K562 (cell line): Measurements from ENCODE around the gene LAPTM5. TPM values are rescaled to one million over a fixed set of nuclear protein-coding genes. Genes with fewer than 3 reads are reported as not detected.
A peak's percentile ranks its signal among the peaks of the same experiment; 100 is the strongest.

Source experiments
- ATAC-seq: fragments of 200-7000 bp; cut with Tn5 transposase; 3 replicates; pipeline ENCODE4 v1.9.1; 2020; ENCODE audit warnings: moderate library complexity
- BruUV-seq: library from RNA; stranded (reverse); fragments of 400-500 nt; replicated peaks from 2 replicates; lab custom pipeline; 2021; lab: Mats Ljungman, UMichigan
- CTCF ChIA-PET: fragments of 300-600 bp; formaldehyde crosslinking; extraction: SDS; loops from one replicate; lab custom pipeline; 2021; ENCODE audit warnings: low intra/inter-chr PET ratio; lab: Yijun Ruan, JAX
- POLR2A ChIA-PET: fragments of 300-600, 350-650 bp; sonication (Branson Sonifier 250); formaldehyde crosslinking; extraction: SDS; loops from one replicate; lab custom pipeline; 2021; ENCODE audit warnings: antibody characterized with exemption, inconsistent platforms; lab: Yijun Ruan, JAX
- DNase-seq, 4 experiments: peaks; one replicate each; pipeline versions ENCODE4 v3.0.0 to v3.0.0-alpha.2; 2011 to 2018; ENCODE audit warnings: low spot score in 3 of 4, mixed read lengths in 3 of 4; ENCODE audit errors: extremely low read depth in 1 of 4
- FAIRE-seq: peaks from 2 replicates; lab custom pipeline; 2011; peaks lifted over from hg19 to GRCh38; lab: Jason Lieb, UNC
- H2AFZ ChIP-seq: 2 replicates; pipeline ENCODE4 v1.6.0; 2011; ENCODE audit warnings: low read depth, low read length, control low read depth, inconsistent platforms
- H3K27ac ChIP-seq: fragments of 200-600 bp; 3 replicates; pipeline ENCODE4 v1.8.0; 2011; ENCODE audit warnings: low read depth, mild to moderate bottlenecking, control low read depth, inconsistent platforms, low read length, moderate library complexity, mixed read lengths; ENCODE audit errors: extremely low read depth
- H3K27me3 ChIP-seq, 2 experiments: fragments of 300-600 bp in 1 of 2; 2 replicates in 1 of 2; 3 replicates in 1 of 2; pipeline versions ENCODE4 v1.6.0 to v1.8.0; 2011; ENCODE audit warnings: inconsistent platforms in 2 of 2, low read length in 2 of 2, mild to moderate bottlenecking in 1 of 2, mixed read lengths in 1 of 2, moderate library complexity in 1 of 2; ENCODE audit not compliant: control insufficient read depth in 2 of 2, insufficient read depth in 2 of 2
- H3K36me3 ChIP-seq: fragments of 300-600 bp; 3 replicates; pipeline ENCODE4 v1.8.0; 2011; ENCODE audit warnings: mild to moderate bottlenecking, low read length, inconsistent platforms; ENCODE audit not compliant: control insufficient read depth, insufficient read depth
- H3K4me1 ChIP-seq, 2 experiments: fragments of 200-600 bp in 1 of 2; replicated peaks in 1 of 2; 2 replicates in 1 of 2; 3 replicates in 1 of 2; pipeline versions ENCODE4 v1.5.1 to v1.8.0; 2011; ENCODE audit warnings: inconsistent platforms in 2 of 2, low read length in 2 of 2, mild to moderate bottlenecking in 1 of 2, mixed read lengths in 1 of 2, moderate library complexity in 1 of 2; ENCODE audit not compliant: control insufficient read depth in 2 of 2, insufficient read depth in 2 of 2
- H3K4me2 ChIP-seq: 2 replicates; pipeline ENCODE4 v1.6.1; 2011; ENCODE audit warnings: low read length, control low read depth, inconsistent platforms, mixed read lengths; ENCODE audit not compliant: insufficient read depth
- H3K4me3 ChIP-seq: fragments of 200-600 bp; sonication (generic), shearing (Covaris generic); 2 replicates; pipeline ENCODE4 v1.5.1; 2016; ENCODE audit warnings: control low read depth, inconsistent platforms
- H3K79me2 ChIP-seq: fragments of 200-600 bp; 3 replicates; pipeline ENCODE4 v1.8.0; 2011; ENCODE audit warnings: low read length, inconsistent platforms; ENCODE audit not compliant: control insufficient read depth, insufficient read depth
- H3K9ac ChIP-seq, 2 experiments: 2 replicates each; pipeline versions ENCODE4 v1.6.0 to v1.6.1; 2011; ENCODE audit warnings: low read depth in 2 of 2, low read length in 2 of 2, control low read depth in 1 of 2, inconsistent platforms in 1 of 2, mild to moderate bottlenecking in 1 of 2, mixed read lengths in 1 of 2; ENCODE audit not compliant: insufficient read depth in 1 of 2
- H3K9me1 ChIP-seq: one replicate; pipeline ENCODE4 v1.6.0; 2011; ENCODE audit warnings: inconsistent platforms, mild to moderate bottlenecking, low read length, moderate library complexity; ENCODE audit not compliant: control insufficient read depth, insufficient read depth
- H3K9me3 ChIP-seq: replicated peaks from 2 replicates; pipeline ENCODE4 v1.5.1; 2011; ENCODE audit warnings: low read depth, low read length, inconsistent platforms; ENCODE audit not compliant: control insufficient read depth, insufficient read depth
- H4K20me1 ChIP-seq: replicated peaks from 2 replicates; pipeline ENCODE4 v1.6.1; 2011; ENCODE audit warnings: low read length, inconsistent platforms, mixed read lengths; ENCODE audit not compliant: control insufficient read depth, insufficient read depth
- BRD4 ChIP-seq: fragments of 200-600 bp; sonication (generic); IDR thresholded peaks from 2 replicates; pipeline ENCODE4 v1.6.1; 2017; ENCODE audit warnings: inconsistent platforms
- CREB5 ChIP-seq: fragments of 250-450 bp; sonication (Bioruptor Pico); IDR thresholded peaks from 2 replicates; pipeline ENCODE4 v1.5.0; 2020; ENCODE audit warnings: mild to moderate bottlenecking
- CXXC5 ChIP-seq: fragments of 250-450 bp; sonication (Bioruptor Pico); IDR thresholded peaks from 2 replicates; pipeline ENCODE4 v1.8.0; 2022; ENCODE audit warnings: inconsistent platforms, mild to moderate bottlenecking, moderate library complexity
- ELF4 ChIP-seq: fragments of 450-650 bp; formaldehyde crosslinking; IDR thresholded peaks from 2 replicates; pipeline ENCODE4 v1.4.0; 2022; ENCODE audit warnings: missing genetic modification characterization
- FOXK2 ChIP-seq, 2 experiments: fragments of 450-650 bp; IDR thresholded peaks in 1 of 2; conservative IDR thresholded peaks in 1 of 2; 2 replicates each; pipeline ENCODE4 v1.6.1; 2016; ENCODE audit warnings: low read depth in 2 of 2, mild to moderate bottlenecking in 1 of 2
- FOXP1 ChIP-seq: sonication (generic); formaldehyde crosslinking; IDR thresholded peaks from 2 replicates; pipeline ENCODE4 v1.8.0; 2022; ENCODE audit warnings: mild to moderate bottlenecking, missing genetic modification reagents
- GTF2F1 ChIP-seq: IDR thresholded peaks from 2 replicates; pipeline ENCODE4 v1.6.1; 2011; ENCODE audit warnings: low read depth, low read length, improper control_type of control experiment
- HLTF ChIP-seq: fragments of 450-650 bp; IDR thresholded peaks from 2 replicates; pipeline ENCODE4 v1.6.1; 2016
- HMGXB4 ChIP-seq: sonication (generic); formaldehyde crosslinking; IDR thresholded peaks from 2 replicates; pipeline ENCODE4 v1.8.1; 2023; ENCODE audit warnings: mild to moderate bottlenecking, missing genetic modification reagents
- HNRNPLL ChIP-seq: fragments of 200-400 bp; formaldehyde crosslinking; IDR thresholded peaks from 2 replicates; pipeline ENCODE4 v1.6.1; 2017; ENCODE audit warnings: low read length, low read depth, mild to moderate bottlenecking; ENCODE audit not compliant: poor library complexity, severe bottlenecking
- NONO ChIP-seq, 2 experiments: fragments of 200-400 bp in 1 of 2; fragments of 450-650 bp in 1 of 2; formaldehyde crosslinking in 1 of 2; IDR thresholded peaks; 2 replicates each; pipeline ENCODE4 v1.6.1; 2017; ENCODE audit warnings: low read depth in 2 of 2, mild to moderate bottlenecking in 2 of 2, moderate library complexity in 2 of 2, low read length in 1 of 2
- NRF1 ChIP-seq, 2 experiments: fragments of 450-650 bp; IDR thresholded peaks in 1 of 2; conservative IDR thresholded peaks in 1 of 2; 2 replicates each; pipeline ENCODE4 v1.6.1; 2014; ENCODE audit warnings: mild to moderate bottlenecking in 2 of 2
- PHB2 ChIP-seq: fragments of 450-650 bp; IDR thresholded peaks from 2 replicates; pipeline ENCODE4 v1.6.1; 2017; ENCODE audit warnings: low read depth
- RBM22 ChIP-seq: fragments of 200-400 bp; formaldehyde crosslinking; IDR thresholded peaks from 2 replicates; pipeline ENCODE4 v1.6.1; 2018; ENCODE audit warnings: low read length, low read depth; ENCODE audit not compliant: poor library complexity, severe bottlenecking
- RFX7 ChIP-seq: fragments of 250-450 bp; sonication (Bioruptor Pico); IDR thresholded peaks from 2 replicates; pipeline ENCODE4 v1.5.1; 2021; ENCODE audit warnings: mild to moderate bottlenecking
- RNF2 ChIP-seq: sonication (generic); IDR thresholded peaks from 2 replicates; pipeline ENCODE4 v1.6.1; 2016
- ZBTB26 ChIP-seq: fragments of 450-650 bp; formaldehyde crosslinking; IDR thresholded peaks from 2 replicates; pipeline ENCODE4 v1.4.0; 2022; ENCODE audit warnings: missing genetic modification characterization
- ZNF695 ChIP-seq: fragments of 450-650 bp; formaldehyde crosslinking; IDR thresholded peaks from 2 replicates; pipeline ENCODE4 v1.4.0; 2020; ENCODE audit warnings: mild to moderate bottlenecking, moderate library complexity
- WGBS: fragments of 100-300 bp; shearing (Covaris generic); methylation state at CpG from one replicate; pipeline ENCODE4 v1.1.6; 2016; ENCODE audit warnings: low coverage, mixed read lengths; ENCODE audit not compliant: insufficient coverage; ENCODE audit errors: missing lambda C conversion rate; 5-methylcytosine and 5-hydroxymethylcytosine counted together
- in situ Hi-C: fragments of 300-500 bp; cut with MboI; formaldehyde crosslinking; loops from 4 replicates; pipeline ENCODE4 v1.15.0; 2018; ENCODE audit warnings: inconsistent platforms, mixed read lengths
- intact Hi-C: fragments of 100-400 bp; cut with micrococcal nuclease; formaldehyde crosslinking; loops from 2 replicates; pipeline ENCODE4 v1.14.2; 2022
- polyA plus RNA-seq, 8 experiments: library from polyadenylated mRNA; depleted of rRNA in 4 of 8; stranded (reverse) in 5 of 8; unstranded in 3 of 8; fragments of >200 nt; fragmentation: Nextera tagmentation in 2 of 8; fragmentation: Illumina TruSeq in 1 of 8; extraction: Ambion mirVana in 2 of 8; extraction: Trizol in 1 of 8; gene quantifications; 2 replicates each; pipeline versions ENCODE4 v1.2.1 to v1.2.3, GENCODE V29; 2011 to 2014; ENCODE audit warnings: inconsistent platforms in 1 of 8, missing spikeins in 1 of 8
- total RNA-seq, 7 experiments: library from RNA; depleted of rRNA in 6 of 7; stranded (reverse); fragments of >200 nt in 6 of 7; fragmentation: Illumina TruSeq in 2 of 7; extraction: Trizol in 2 of 7; gene quantifications; 2 replicates each; pipeline versions ENCODE4 v1.2.1 to v1.2.3, GENCODE V29; 2011 to 2021; ENCODE audit warnings: low replicate concordance in 1 of 7

LAPTM5 gene
- total and polyA plus RNA-seq, 9 of the 15 experiments (the other 6 are each of a cell fraction or from before 2014, with no cell fraction given): 2.4 to 47.3 (median 20.3) TPM

GRCh38 chr1:30718636-30719405 is 38.8 kb downstream of the LAPTM5 start:
- in situ Hi-C loops (loop anchor here (5.0 kb wide), 2 partner anchors 58 to 193 kb away; no protein-coding TSS in a partner anchor), intact Hi-C loops (loop anchor here (1.0 to 2.0 kb wide), 4 partner anchors 43 to 192 kb away; no protein-coding TSS in a partner anchor)
- Histone ChIP-seq H3K4me2 (peak overlapping the region; percentile 98), H2AFZ (peak overlapping the region; percentile 93), H3K9me3 (peaks cover 9% of the 10 kb centered on the region), H3K4me1 (peaks cover 37 to 63% of the 10 kb centered on the region in 2 experiments), H4K20me1 (no peaks in the 10 kb centered on the region), H3K27me3 (no peaks in the 10 kb centered on the region), H3K79me2 (peaks cover 45% of the 10 kb centered on the region), H3K4me3 (peak overlapping the region; percentile 61), H3K9me1 (no peaks in the 10 kb centered on the region), H3K9ac (peak overlapping the region; percentile 95 to 98), H3K36me3 (peaks cover 29% of the 10 kb centered on the region), H3K27ac (peak overlapping the region; percentile 95)
- peak; percentile 95 for FAIRE-seq
- no TSS peak for BruUV-seq
- ATAC-seq: peak; percentile 85
- CTCF ChIA-PET: interaction anchor here (1.1 to 9.0 kb wide), 6 partner anchors 57 to 704 kb away, joined by 3 to 187 read pairs (median 12); no protein-coding TSS in a partner anchor
- peak in 2 of 4 experiments; percentile 81 to 98 for DNase-seq
- WGBS: 0% methylated on average over 40 of the region's 66 CpGs
- POLR2A ChIA-PET: interaction anchor here (0.5 to 5.2 kb wide), 23 partner anchors 9 to 819 kb away, joined by 3 to 117 read pairs (median 4); no protein-coding TSS in a partner anchor
- TF ChIP-seq RNF2: peak; percentile 96
- TF ChIP-seq FOXK2 (conservative IDR thresholded peaks at IDR 0.05 in 1 of 2, IDR thresholded peaks at IDR 0.05 in 1 of 2; ENCODE audit: low read depth in 2 of 2): peak; percentile 46 to 48; a peak in 1 of 4 replicates
- no peak for TF ChIP-seq PHB2
- TF ChIP-seq ZBTB26 (CRISPR knock-in tag): 0 out of 2 replicates have a peak, but pooled peaks have one; percentile 36
- peak; percentile 33 for TF ChIP-seq HNRNPLL
- peak; percentile 91 for TF ChIP-seq GTF2F1
- peak; percentile 84 for TF ChIP-seq CREB5 (CRISPR knock-in tag)
- TF ChIP-seq ELF4 (CRISPR knock-in tag): peak; percentile 95
- TF ChIP-seq CXXC5 (CRISPR knock-in tag): peak; percentile 99
- TF ChIP-seq RBM22: peak; percentile 83
- TF ChIP-seq NRF1 (conservative IDR thresholded peaks at IDR 0.05 in 1 of 2, IDR thresholded peaks at IDR 0.05 in 1 of 2): peak; percentile 87 to 90
- peak; percentile 98 for TF ChIP-seq BRD4
- TF ChIP-seq FOXP1 (CRISPR knock-in tag): peak; percentile 96
- TF ChIP-seq ZNF695 (CRISPR knock-in tag): 0 out of 2 replicates have a peak, but pooled peaks have one; percentile 50
- TF ChIP-seq NONO (IDR thresholded peaks at IDR 0.05; ENCODE audit: low read depth in 2 of 2, low read length in 1 of 2): peak in 1 of 2 experiments; percentile 69; a peak in 1 of 4 replicates
- peak; percentile 36 for TF ChIP-seq HLTF
- peak; percentile 74; the same call in 1 of the 2 replicates for TF ChIP-seq HMGXB4
- peak; percentile 81 for TF ChIP-seq RFX7 (CRISPR knock-in tag)
